WTC11 (cell line): ENCODE measurements around the gene C1QB. TPM values are rescaled to one million over a fixed set of nuclear protein-coding genes. Genes with fewer than 3 reads are reported as not detected.

Experiments
- ATAC-seq: fragments of 200-7000 bp; cut with Tn5 transposase; 2 replicates; pipeline ENCODE4 v1.10.0; 2021; ENCODE audit warnings: mild to moderate bottlenecking, moderate library complexity
- CTCF ChIA-PET: fragments of 300-600 bp; sonication (Branson Sonifier 250); formaldehyde crosslinking; loops from one replicate; lab custom pipeline; 2021; ENCODE audit warnings: antibody characterized with exemption; lab: Charles Lee
- POLR2A ChIA-PET: fragments of 350-600 bp; sonication (Branson Sonifier 250); formaldehyde crosslinking; loops from one replicate; lab custom pipeline; 2021; ENCODE audit warnings: antibody characterized with exemption; lab: Charles Lee
- DNase-seq: peaks from one replicate; pipeline ENCODE4 v3.0.0; 2021; ENCODE audit warnings: low spot score
- H3K27ac Mint-ChIP-seq: 2 replicates; pipeline ENCODE4 v1.8.0; 2021; ENCODE audit warnings: mixed read lengths
- H3K27me3 Mint-ChIP-seq: 2 replicates; pipeline ENCODE4 v1.8.0; 2021; ENCODE audit warnings: low read depth, mild to moderate bottlenecking, moderate library complexity, mixed read lengths
- H3K36me3 Mint-ChIP-seq: 2 replicates; pipeline ENCODE4 v1.8.0; 2021; ENCODE audit warnings: mixed read lengths
- H3K4me1 Mint-ChIP-seq: 2 replicates; pipeline ENCODE4 v1.8.0; 2022; ENCODE audit warnings: mixed read lengths
- H3K4me3 Mint-ChIP-seq: 2 replicates; pipeline ENCODE4 v1.8.0; 2021; ENCODE audit warnings: mild to moderate bottlenecking, moderate library complexity, mixed read lengths
- H3K9me3 Mint-ChIP-seq: 2 replicates; pipeline ENCODE4 v1.8.0; 2021; ENCODE audit warnings: mixed read lengths
- ARID4B ChIP-seq: sonication (generic); formaldehyde crosslinking; IDR thresholded peaks from 2 replicates; pipeline ENCODE4 v1.8.0; 2023; ENCODE audit warnings: missing genetic modification reagents, mild to moderate bottlenecking, borderline replicate concordance
- FOXK1 ChIP-seq: sonication (generic); formaldehyde crosslinking; IDR thresholded peaks from 2 replicates; pipeline ENCODE4 v1.8.0; 2022; ENCODE audit warnings: mild to moderate bottlenecking, moderate library complexity, missing genetic modification reagents
- HMGXB4 ChIP-seq: sonication (generic); formaldehyde crosslinking; IDR thresholded peaks from 2 replicates; pipeline ENCODE4 v1.8.1; 2023; ENCODE audit warnings: mild to moderate bottlenecking, moderate library complexity, missing genetic modification reagents
- NFE2L1 ChIP-seq: sonication (generic); formaldehyde crosslinking; IDR thresholded peaks from 2 replicates; pipeline ENCODE4 v1.8.1; 2023; ENCODE audit warnings: missing genetic modification reagents
- NR1H2 ChIP-seq: sonication (generic); formaldehyde crosslinking; IDR thresholded peaks from 2 replicates; pipeline ENCODE4 v1.9.0; 2021; ENCODE audit warnings: mild to moderate bottlenecking, moderate library complexity, missing genetic modification reagents
- NR2C2 ChIP-seq: sonication (generic); formaldehyde crosslinking; IDR thresholded peaks from 2 replicates; pipeline ENCODE4 v1.8.0; 2022; ENCODE audit warnings: mild to moderate bottlenecking, missing genetic modification reagents
- RORB ChIP-seq: fragments of 250-450 bp; sonication (Bioruptor Pico); IDR thresholded peaks from 2 replicates; pipeline ENCODE4 v1.9.0; 2021; ENCODE audit warnings: mild to moderate bottlenecking
- SOX15 ChIP-seq: fragments of 250-450 bp; sonication (Bioruptor Pico); IDR thresholded peaks from 2 replicates; pipeline ENCODE4 v1.9.0; 2021; ENCODE audit warnings: mild to moderate bottlenecking
- TEAD4 ChIP-seq: sonication (generic); formaldehyde crosslinking; IDR thresholded peaks from 2 replicates; pipeline ENCODE4 v1.8.0; 2022; ENCODE audit warnings: mild to moderate bottlenecking, missing genetic modification reagents
- TP53 ChIP-seq: sonication (generic); formaldehyde crosslinking; IDR thresholded peaks from 2 replicates; pipeline ENCODE4 v1.8.1; 2023; ENCODE audit warnings: mild to moderate bottlenecking, missing genetic modification reagents
- USF2 ChIP-seq: sonication (generic); formaldehyde crosslinking; IDR thresholded peaks from 2 replicates; pipeline ENCODE4 v1.8.1; 2023; ENCODE audit warnings: mild to moderate bottlenecking, missing genetic modification reagents, moderate library complexity
- ZNF263 ChIP-seq: sonication (generic); formaldehyde crosslinking; IDR thresholded peaks from 2 replicates; pipeline ENCODE4 v1.8.1; 2022; ENCODE audit warnings: low read depth, mild to moderate bottlenecking, moderate library complexity, missing genetic modification reagents
- ZNF281 ChIP-seq: sonication (generic); formaldehyde crosslinking; IDR thresholded peaks from 2 replicates; pipeline ENCODE4 v1.8.0; 2023; ENCODE audit warnings: mild to moderate bottlenecking, missing genetic modification reagents
- ZNF396 ChIP-seq: fragments of 250-450 bp; sonication (Bioruptor Pico); IDR thresholded peaks from 2 replicates; pipeline ENCODE4 v1.8.0; 2021; ENCODE audit warnings: mild to moderate bottlenecking, moderate library complexity, borderline replicate concordance
- ZSCAN18 ChIP-seq: fragments of 250-450 bp; sonication (Bioruptor Pico); IDR thresholded peaks from 2 replicates; pipeline ENCODE4 v2.1.2; 2022; ENCODE audit warnings: mild to moderate bottlenecking, moderate library complexity
- total RNA-seq: library from RNA; stranded (reverse); gene quantifications from 3 replicates; pipeline ENCODE4 v1.2.3, GENCODE V29; 2021

The C1QB gene
- total RNA-seq, 1 experiment from 2014 or later: 0.61 TPM

- peak; percentile 40 for ATAC-seq
- Mint-ChIP-seq H3K27ac (no peak overlapping the region), H3K36me3 (no peaks in the 10 kb centered on the region), H3K4me3 (no peak overlapping the region), H3K9me3 (no peaks in the 10 kb centered on the region), H3K27me3 (peaks cover 3% of the 10 kb centered on the region; the same call in 1 of the 2 replicates), H3K4me1 (peaks cover 51% of the 10 kb centered on the region)
- ChIA-PET CTCF (interaction anchor here (1.1 to 1.7 kb wide), 3 partner anchors 9 to 99 kb away, joined by 5 to 8 read pairs (median 5); partner anchors contain the start of gene C1QA), POLR2A (no interaction called here)
- no peak for DNase-seq
- peak; percentile 55 for TF ChIP-seq USF2 (CRISPR knock-in tag)
- no peak for TF ChIP-seq NR1H2 (CRISPR knock-in tag)
These were observed 26.5 kb upstream of the C1QB start for GRCh38 chr1:22626237-22627157.

GRCh38 chr1:22627331-22627730 lies 25.7 kb upstream of the C1QB start:
- H3K9me3 Mint-ChIP-seq: no peaks in the 10 kb centered on the region
- H3K4me1 Mint-ChIP-seq: peaks cover 55% of the 10 kb centered on the region
- CTCF ChIA-PET: no interaction called here
- TF ChIP-seq TEAD4 (CRISPR knock-in tag): no peak
- TF ChIP-seq ZNF281 (CRISPR knock-in tag): no peak
- TF ChIP-seq TP53 (CRISPR knock-in tag): no peak
- TF ChIP-seq ARID4B (CRISPR knock-in tag): no peak
- TF ChIP-seq FOXK1 (CRISPR knock-in tag): no peak
- TF ChIP-seq ZNF396 (CRISPR knock-in tag): no peak
- TF ChIP-seq NFE2L1 (CRISPR knock-in tag): no peak
- TF ChIP-seq HMGXB4: no peak
- TF ChIP-seq ZNF263 (CRISPR knock-in tag): no peak
- no peak for TF ChIP-seq RORB (CRISPR knock-in tag)
- TF ChIP-seq NR2C2 (CRISPR knock-in tag): no peak
- no peak for TF ChIP-seq SOX15
- TF ChIP-seq ZSCAN18 (CRISPR knock-in tag): no peak
- H3K36me3 Mint-ChIP-seq: no peaks in the 10 kb centered on the region
- POLR2A ChIA-PET: no interaction called here
- no peak overlapping the region for H3K4me3 Mint-ChIP-seq
- peaks cover 3% of the 10 kb centered on the region; the same call in 1 of the 2 replicates for H3K27me3 Mint-ChIP-seq
- no peak for DNase-seq
- no peak overlapping the region for H3K27ac Mint-ChIP-seq
- ATAC-seq: no peak
